SK-N-MC (cell line): ENCODE results near the gene BCAT1.

Experiments
- DNase-seq: peaks from one replicate; pipeline ENCODE4 v3.0.0-alpha.2; 2011; ENCODE audit warnings: low read depth, low spot score
- H3K27ac ChIP-seq: fragments of 200-600 bp; sonication (generic); 2 replicates; pipeline ENCODE4 v1.5.1; 2016; ENCODE audit warnings: mixed run types
- H3K36me3 ChIP-seq: fragments of 200-600 bp; sonication (generic); 2 replicates; pipeline ENCODE4 v1.6.1; 2017; ENCODE audit warnings: antibody characterized with exemption, low read length, mixed read lengths; ENCODE audit not compliant: insufficient read depth
- H3K4me3 ChIP-seq: fragments of 200-600 bp; sonication (generic); 2 replicates; pipeline ENCODE4 v1.5.1; 2016
- H3K9ac ChIP-seq: fragments of 200-600 bp; sonication (generic); 2 replicates; pipeline ENCODE4 v1.8.0; 2017; ENCODE audit warnings: mixed run types, mixed read lengths; ENCODE audit not compliant: insufficient read length
- H3K9me3 ChIP-seq: fragments of 200-600 bp; sonication (generic); 2 replicates; pipeline ENCODE4 v1.6.1; 2017; ENCODE audit warnings: low read depth, mild to moderate bottlenecking, antibody characterized with exemption, low read length, moderate library complexity, mixed read lengths
- EZH2 ChIP-seq: fragments of 200-600 bp; sonication (generic); IDR thresholded peaks from one replicate; pipeline ENCODE4 v1.6.1; 2017; ENCODE audit warnings: antibody characterized with exemption
- FOXP2 ChIP-seq: optimal IDR thresholded peaks from 2 replicates; pipeline ENCODE3; 2011; ENCODE audit warnings: mild to moderate bottlenecking, moderate library complexity; ENCODE audit not compliant: insufficient read depth; ENCODE audit errors: extremely low read length, control extremely low read depth
- POLR2AphosphoS5 ChIP-seq: IDR thresholded peaks from 2 replicates; pipeline ENCODE4 v1.6.1; 2012; ENCODE audit warnings: mild to moderate bottlenecking, low read depth, low read length, borderline replicate concordance

The BCAT1 gene

GRCh38 chr12:24776861-24777260, 172.0 kb downstream of the BCAT1 start:
- Histone ChIP-seq H3K9ac (no peak overlapping the region), H3K27ac (no peak overlapping the region), H3K36me3 (no peaks in the 10 kb centered on the region), H3K4me3 (no peak overlapping the region), H3K9me3 (no peaks in the 10 kb centered on the region)
- DNase-seq: no peak
- TF ChIP-seq POLR2AphosphoS5: no peak
- TF ChIP-seq EZH2: no peak
- no peak for TF ChIP-seq FOXP2

DNA sequence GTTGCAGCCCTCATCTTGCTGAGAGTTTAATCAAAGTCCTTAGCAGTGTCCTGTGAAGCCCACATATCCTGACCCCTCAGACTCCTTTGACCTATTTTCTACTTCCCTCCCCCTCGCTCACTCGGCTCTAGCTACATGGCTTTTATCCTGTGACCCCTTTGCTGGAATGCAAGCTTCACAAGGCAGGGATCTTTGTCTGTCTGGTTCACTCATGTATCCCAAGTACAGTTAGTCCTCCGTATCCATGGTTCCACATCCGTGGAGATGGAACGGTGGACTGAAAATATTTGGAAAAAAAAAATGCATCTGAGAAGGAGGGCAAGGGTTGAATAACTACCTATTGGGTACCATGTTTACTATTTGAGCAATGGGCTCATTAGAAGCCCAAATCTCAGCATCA, 173.8 kb downstream of the BCAT1 start:
- Histone ChIP-seq H3K9ac (no peak overlapping the region), H3K27ac (no peak overlapping the region), H3K36me3 (no peaks in the 10 kb centered on the region), H3K9me3 (no peaks in the 10 kb centered on the region), H3K4me3 (no peak overlapping the region)
- DNase-seq: no peak
- no peak for TF ChIP-seq EZH2
- no peak for TF ChIP-seq POLR2AphosphoS5
- TF ChIP-seq FOXP2: no peak

DNA sequence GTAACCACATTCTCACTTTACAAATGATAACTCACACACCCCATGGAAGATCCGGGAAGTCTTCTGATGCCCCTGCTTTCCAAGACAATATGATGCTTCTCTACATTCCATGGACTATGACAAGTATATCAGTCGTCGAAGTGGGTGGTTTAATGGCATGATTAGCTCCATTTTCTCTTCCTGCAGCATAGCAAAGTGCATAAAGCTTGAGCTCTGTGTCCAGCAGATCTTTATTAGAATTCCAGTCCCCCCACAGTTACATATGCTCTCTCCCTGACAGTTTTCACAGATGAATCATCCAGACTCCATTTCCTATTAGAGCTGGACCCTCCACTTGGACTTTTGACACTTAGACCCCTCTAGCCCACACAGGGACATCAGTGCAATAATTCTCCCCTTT, 174.9 kb downstream of the BCAT1 start:
- Histone ChIP-seq H3K9ac (no peak overlapping the region), H3K36me3 (no peaks in the 10 kb centered on the region), H3K27ac (no peak overlapping the region), H3K9me3 (no peaks in the 10 kb centered on the region), H3K4me3 (no peak overlapping the region)
- no peak for DNase-seq
- TF ChIP-seq POLR2AphosphoS5: no peak
- no peak for TF ChIP-seq FOXP2
- no peak for TF ChIP-seq EZH2

DNA sequence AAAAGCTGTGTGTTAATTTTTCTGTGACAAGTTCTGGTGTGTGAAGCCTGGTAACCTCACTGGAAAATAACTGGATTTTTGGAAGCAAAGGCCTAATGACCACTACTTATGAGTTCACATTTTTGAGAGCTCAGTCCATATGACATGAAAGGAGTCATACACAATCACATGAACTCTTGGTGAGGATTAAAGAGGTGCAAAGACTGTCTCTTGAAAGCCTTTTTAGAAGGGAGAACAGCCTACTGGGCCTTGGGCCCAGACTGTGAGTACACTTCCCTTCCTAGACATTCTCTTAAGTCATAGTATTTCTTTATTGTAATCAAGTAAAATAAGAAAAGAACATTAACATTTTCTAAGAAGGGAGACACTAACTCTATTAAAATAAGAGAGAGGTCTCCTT, 176.1 kb downstream of the BCAT1 start:
- H3K4me3 ChIP-seq: no peak overlapping the region
- no peaks in the 10 kb centered on the region for H3K9me3 ChIP-seq
- H3K27ac ChIP-seq: no peak overlapping the region
- TF ChIP-seq EZH2: no peak
- TF ChIP-seq POLR2AphosphoS5: no peak
- no peak for TF ChIP-seq FOXP2
- no peak for DNase-seq
- no peaks in the 10 kb centered on the region for H3K36me3 ChIP-seq
- H3K9ac ChIP-seq: no peak overlapping the region

DNA sequence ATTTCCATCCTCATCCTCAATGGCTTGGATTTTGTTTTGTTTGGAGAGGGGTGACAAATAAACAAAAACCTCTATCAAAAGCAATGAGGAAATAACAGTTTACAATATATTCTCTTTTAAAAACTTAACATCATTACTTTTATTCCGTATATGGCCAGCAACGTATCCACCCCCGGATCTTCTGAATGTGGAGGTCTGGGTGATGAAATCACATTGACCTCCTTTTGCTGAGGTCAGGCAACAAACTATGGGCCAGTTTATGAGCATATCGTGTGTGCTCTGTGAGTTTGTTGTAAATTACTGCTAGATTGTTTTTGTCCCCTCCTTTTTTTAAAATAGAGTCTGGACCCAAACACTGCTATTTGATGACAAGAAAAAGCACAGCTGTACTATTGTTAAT, 178.1 kb downstream of the BCAT1 start:
- H3K36me3 ChIP-seq: no peaks in the 10 kb centered on the region
- H3K27ac ChIP-seq: no peak overlapping the region
- no peak for DNase-seq
- no peak overlapping the region for H3K9ac ChIP-seq
- no peaks in the 10 kb centered on the region for H3K9me3 ChIP-seq
- TF ChIP-seq FOXP2: no peak
- no peak overlapping the region for H3K4me3 ChIP-seq

DNA sequence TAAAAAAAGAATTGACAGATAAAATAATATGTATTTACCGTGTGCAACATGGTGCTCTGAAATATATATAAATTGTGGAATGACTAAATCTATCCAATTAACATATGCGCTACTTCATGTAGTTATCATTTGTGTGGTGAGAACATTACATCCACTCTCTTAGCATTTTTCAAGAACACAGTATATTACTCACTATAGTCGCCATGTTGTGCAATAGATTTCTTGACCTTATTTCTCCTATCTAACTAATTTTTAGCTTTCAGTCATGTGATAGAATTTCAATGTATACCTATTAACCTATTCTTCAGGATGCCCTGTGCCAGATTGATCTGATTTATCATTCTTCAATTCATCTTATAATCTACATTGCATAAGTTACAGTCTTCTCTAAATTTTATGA, 178.6 kb downstream of the BCAT1 start:
- Histone ChIP-seq H3K9ac (no peak overlapping the region), H3K9me3 (no peaks in the 10 kb centered on the region), H3K4me3 (no peak overlapping the region), H3K27ac (no peak overlapping the region), H3K36me3 (no peaks in the 10 kb centered on the region)
- DNase-seq: no peak
- TF ChIP-seq FOXP2 (no peak), POLR2AphosphoS5 (no peak), EZH2 (no peak)

DNA sequence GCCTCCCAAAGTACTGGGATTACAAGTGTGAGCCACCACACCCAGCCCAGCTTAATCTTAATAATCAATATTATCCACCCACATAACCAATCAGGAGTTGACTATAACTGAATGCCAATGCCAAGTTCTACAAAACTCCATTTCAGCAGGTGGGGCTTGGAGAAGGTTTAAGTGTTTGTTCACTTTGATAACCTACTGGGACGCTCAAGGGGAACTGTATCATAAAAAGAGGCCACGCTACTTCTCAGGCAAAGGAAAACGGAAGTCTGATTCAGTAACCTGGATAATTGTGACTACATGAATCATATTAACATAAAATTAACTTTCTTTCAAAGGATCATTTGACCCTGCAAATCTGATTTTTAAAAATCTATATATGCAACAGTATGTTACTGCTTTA, 179.2 kb downstream of the BCAT1 start:
- no peak for TF ChIP-seq POLR2AphosphoS5
- no peak for TF ChIP-seq EZH2
- H3K9ac ChIP-seq: no peak overlapping the region
- no peak overlapping the region for H3K27ac ChIP-seq
- no peaks in the 10 kb centered on the region for H3K36me3 ChIP-seq
- DNase-seq: no peak
- no peaks in the 10 kb centered on the region for H3K9me3 ChIP-seq
- H3K4me3 ChIP-seq: no peak overlapping the region

- no peak for DNase-seq
- H3K27ac ChIP-seq: no peak overlapping the region
- no peak overlapping the region for H3K9ac ChIP-seq
- H3K4me3 ChIP-seq: no peak overlapping the region
- H3K36me3 ChIP-seq: no peaks in the 10 kb centered on the region
- no peak for TF ChIP-seq EZH2
- no peak for TF ChIP-seq POLR2AphosphoS5
- no peak for TF ChIP-seq FOXP2
- no peaks in the 10 kb centered on the region for H3K9me3 ChIP-seq
Observed at GRCh38 chr12:24768415-24768814, 180.5 kb downstream of the BCAT1 start.

DNA sequence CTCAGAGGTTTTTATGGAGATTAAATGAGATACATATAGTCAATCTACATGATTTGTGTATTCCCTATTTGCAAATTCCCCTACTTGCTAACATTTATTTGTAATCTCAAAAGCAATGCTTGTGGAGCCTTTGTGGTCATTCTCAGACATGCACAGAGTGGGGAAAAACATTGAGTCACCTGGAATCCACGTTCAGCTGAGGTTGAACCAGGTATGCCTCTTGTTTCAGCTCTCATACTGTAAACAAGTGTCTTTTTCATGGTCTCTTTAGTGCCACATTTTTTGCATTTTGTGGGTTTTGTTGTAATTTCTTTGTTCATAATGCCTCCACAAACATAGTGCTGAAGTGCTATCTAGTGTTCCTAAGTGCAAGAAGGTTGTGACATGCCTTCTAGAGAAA, 181.9 kb downstream of the BCAT1 start:
- TF ChIP-seq POLR2AphosphoS5: no peak

More for the DNA sequence above, 181.9 kb downstream of the BCAT1 start:
- Histone ChIP-seq H3K27ac (no peak overlapping the region), H3K36me3 (no peaks in the 10 kb centered on the region), H3K9ac (no peak overlapping the region), H3K9me3 (no peaks in the 10 kb centered on the region), H3K4me3 (no peak overlapping the region)
- no peak for DNase-seq
